ENCODE results near the gene DCST1.

DCST1 gene

GRCh38 chr1:155057104-155057503, 23.5 kb downstream of the DCST1 start:
- Histone ChIP-seq H3K9me3 (ENCODE audit: insufficient read depth, low read length) (no peaks in the 10 kb centered on the region), H3K9me2 (replicated peaks; ENCODE audit: insufficient read depth, low read length) (no peaks in the 10 kb centered on the region), H3K36me3 (ENCODE audit: low read length) (no peaks in the 10 kb centered on the region), H2AFZ (ENCODE audit: low read depth, low read length, severe bottlenecking) (no peak overlapping the region), H3K27me3 (ENCODE audit: low read length) (no peaks in the 10 kb centered on the region), H3K79me2 (ENCODE audit: insufficient read depth, low read length) (no peaks in the 10 kb centered on the region), H3K9ac (ENCODE audit: low read length) (no peak overlapping the region), H3K4me2 (ENCODE audit: low read depth, low read length, poor library complexity, severe bottlenecking) (no peak overlapping the region), H4K20me1 (ENCODE audit: low read depth, low read length) (no peaks in the 10 kb centered on the region; the same call in 1 of the 2 replicates), H3K27ac (ENCODE audit: low read depth, low read length) (no peak overlapping the region), H3F3A (ENCODE audit: insufficient read depth) (no peaks in the 10 kb centered on the region), H3K4me3 (ENCODE audit: insufficient read depth, low read length, poor library complexity, severe bottlenecking) (no peak overlapping the region)
- TF ChIP-seq EZH2phosphoT487 (conservative IDR thresholded peaks at IDR 0.05; ENCODE audit: low read length) (no peak), CTCF (IDR thresholded peaks at IDR 0.05; ENCODE audit: insufficient read depth, low read length, poor library complexity, severe bottlenecking) (no peak)

GRCh38 chr1:155057788-155058211, 24.2 kb downstream of the DCST1 start:
- H3K9ac ChIP-seq (ENCODE audit: low read length): no peak overlapping the region
- H4K20me1 ChIP-seq (ENCODE audit: low read depth, low read length): no peaks in the 10 kb centered on the region
- H3K27me3 ChIP-seq (ENCODE audit: low read length): no peaks in the 10 kb centered on the region
- TF ChIP-seq CTCF (IDR thresholded peaks at IDR 0.05; ENCODE audit: insufficient read depth, low read length, poor library complexity, severe bottlenecking): no peak
- TF ChIP-seq EZH2phosphoT487 (conservative IDR thresholded peaks at IDR 0.05; ENCODE audit: low read length): no peak
- no peaks in the 10 kb centered on the region for H3K36me3 ChIP-seq (ENCODE audit: low read length)
- no peak overlapping the region for H3K27ac ChIP-seq (ENCODE audit: low read depth, low read length)
- no peak overlapping the region for H2AFZ ChIP-seq (ENCODE audit: low read depth, low read length, severe bottlenecking)
- no peak overlapping the region for H3K4me2 ChIP-seq (ENCODE audit: low read depth, low read length, poor library complexity, severe bottlenecking)
- H3F3A ChIP-seq (ENCODE audit: insufficient read depth): no peaks in the 10 kb centered on the region
- H3K9me2 ChIP-seq (replicated peaks; ENCODE audit: insufficient read depth, low read length): no peaks in the 10 kb centered on the region
- no peaks in the 10 kb centered on the region for H3K9me3 ChIP-seq (ENCODE audit: insufficient read depth, low read length)
- no peaks in the 10 kb centered on the region for H3K79me2 ChIP-seq (ENCODE audit: insufficient read depth, low read length)
- no peak overlapping the region for H3K4me3 ChIP-seq (ENCODE audit: insufficient read depth, low read length, poor library complexity, severe bottlenecking)

GRCh38 chr1:155060736-155061135, 27.1 kb downstream of the DCST1 start:
- Histone ChIP-seq H3K9me3 (ENCODE audit: insufficient read depth, low read length) (no peaks in the 10 kb centered on the region), H3K36me3 (ENCODE audit: low read length) (no peaks in the 10 kb centered on the region), H3F3A (ENCODE audit: insufficient read depth) (peaks cover 7% of the 10 kb centered on the region; the same call in 1 of the 2 replicates), H3K9ac (ENCODE audit: low read length) (no peak overlapping the region), H4K20me1 (ENCODE audit: low read depth, low read length) (no peaks in the 10 kb centered on the region), H3K79me2 (ENCODE audit: insufficient read depth, low read length) (no peaks in the 10 kb centered on the region), H3K27ac (ENCODE audit: low read depth, low read length) (no peak overlapping the region), H3K4me3 (ENCODE audit: insufficient read depth, low read length, poor library complexity, severe bottlenecking) (no peak overlapping the region), H3K9me2 (replicated peaks; ENCODE audit: insufficient read depth, low read length) (no peaks in the 10 kb centered on the region), H2AFZ (ENCODE audit: low read depth, low read length, severe bottlenecking) (no peak overlapping the region), H3K27me3 (ENCODE audit: low read length) (no peaks in the 10 kb centered on the region), H3K4me2 (ENCODE audit: low read depth, low read length, poor library complexity, severe bottlenecking) (no peak overlapping the region)
- TF ChIP-seq CTCF (IDR thresholded peaks at IDR 0.05; ENCODE audit: insufficient read depth, low read length, poor library complexity, severe bottlenecking) (no peak), EZH2phosphoT487 (conservative IDR thresholded peaks at IDR 0.05; ENCODE audit: low read length) (no peak)
